ENCODE data around the gene ARHGEF33.

DNA sequence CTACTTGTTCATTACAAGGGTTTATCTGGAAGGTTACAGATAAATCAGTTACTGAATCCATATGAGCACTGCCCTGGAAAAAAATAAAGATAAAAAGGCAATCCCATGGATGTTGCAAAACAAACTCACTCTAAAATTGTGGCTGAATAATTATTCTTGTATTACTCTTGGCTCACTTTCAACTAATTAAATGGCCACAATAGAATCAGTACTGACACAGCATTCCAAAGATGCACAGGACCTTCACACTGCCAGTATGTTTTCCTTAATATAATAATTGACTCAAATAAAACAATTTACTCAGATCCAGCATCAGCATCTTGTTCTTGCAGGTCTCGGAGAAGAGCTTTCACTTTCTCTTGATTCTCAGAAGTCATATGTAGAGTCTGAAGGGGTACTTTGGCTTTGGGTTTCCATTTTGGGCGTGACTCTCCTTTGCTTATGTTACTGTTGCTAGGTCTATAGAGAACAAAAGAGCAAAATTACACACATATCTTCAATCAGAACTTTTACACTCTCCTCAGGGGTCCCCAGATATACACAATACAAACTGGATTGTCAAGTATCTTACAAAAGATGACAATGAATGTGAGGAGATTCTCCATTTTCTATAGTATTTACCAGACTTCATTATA is 26.5 kb upstream of the ARHGEF33 start:
- TF ChIP-seq, protein P1, sequence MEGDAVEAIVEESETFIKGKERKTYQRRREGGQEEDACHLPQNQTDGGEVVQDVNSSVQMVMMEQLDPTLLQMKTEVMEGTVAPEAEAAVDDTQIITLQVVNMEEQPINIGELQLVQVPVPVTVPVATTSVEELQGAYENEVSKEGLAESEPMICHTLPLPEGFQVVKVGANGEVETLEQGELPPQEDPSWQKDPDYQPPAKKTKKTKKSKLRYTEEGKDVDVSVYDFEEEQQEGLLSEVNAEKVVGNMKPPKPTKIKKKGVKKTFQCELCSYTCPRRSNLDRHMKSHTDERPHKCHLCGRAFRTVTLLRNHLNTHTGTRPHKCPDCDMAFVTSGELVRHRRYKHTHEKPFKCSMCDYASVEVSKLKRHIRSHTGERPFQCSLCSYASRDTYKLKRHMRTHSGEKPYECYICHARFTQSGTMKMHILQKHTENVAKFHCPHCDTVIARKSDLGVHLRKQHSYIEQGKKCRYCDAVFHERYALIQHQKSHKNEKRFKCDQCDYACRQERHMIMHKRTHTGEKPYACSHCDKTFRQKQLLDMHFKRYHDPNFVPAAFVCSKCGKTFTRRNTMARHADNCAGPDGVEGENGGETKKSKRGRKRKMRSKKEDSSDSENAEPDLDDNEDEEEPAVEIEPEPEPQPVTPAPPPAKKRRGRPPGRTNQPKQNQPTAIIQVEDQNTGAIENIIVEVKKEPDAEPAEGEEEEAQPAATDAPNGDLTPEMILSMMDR (IDR thresholded peaks at IDR 0.05), result no peak
- TF ChIP-seq POLR2AphosphoS5 (IDR thresholded peaks at IDR 0.05), result no peak
- TF ChIP-seq POLR2A (IDR thresholded peaks at IDR 0.05), result no peak

Data from prostate gland (tissue), 2 donors.